GM12873 (cell line): Measurements from ENCODE around the gene RAPGEF2.
A peak's percentile ranks its signal among the peaks of the same experiment; 100 is the strongest.

Experiments used
- TF ChIP-seq, protein P1 (sequence below): IDR thresholded peaks from 2 replicates; pipeline ENCODE4 v1.5.1; 2012; ENCODE audit warnings: low read depth, mild to moderate bottlenecking, moderate library complexity, low read length, control low read depth; ENCODE audit not compliant: insufficient read depth; ENCODE audit errors: missing control alignments

Gene RAPGEF2

DNA sequence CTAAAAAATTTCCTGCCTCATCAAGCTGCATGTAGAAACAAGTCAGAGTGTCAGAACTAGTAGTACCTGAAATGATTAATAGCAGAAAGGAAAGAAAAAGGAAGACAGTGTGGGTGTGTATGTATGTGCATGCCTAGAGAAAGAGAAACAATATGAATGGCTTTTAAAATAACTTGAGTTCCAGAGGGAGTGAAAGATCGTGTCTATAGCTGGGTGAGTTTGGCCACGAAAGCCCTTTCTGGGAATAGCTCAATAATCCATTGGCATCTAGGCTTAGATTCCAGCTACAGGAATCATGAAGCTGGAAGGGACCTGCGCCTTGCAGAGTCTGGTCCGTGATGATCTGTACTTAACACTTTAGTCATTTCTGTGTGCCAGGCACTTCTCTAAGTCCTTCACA is 195.6 kb downstream of the RAPGEF2 start:
- TF ChIP-seq, protein P1, sequence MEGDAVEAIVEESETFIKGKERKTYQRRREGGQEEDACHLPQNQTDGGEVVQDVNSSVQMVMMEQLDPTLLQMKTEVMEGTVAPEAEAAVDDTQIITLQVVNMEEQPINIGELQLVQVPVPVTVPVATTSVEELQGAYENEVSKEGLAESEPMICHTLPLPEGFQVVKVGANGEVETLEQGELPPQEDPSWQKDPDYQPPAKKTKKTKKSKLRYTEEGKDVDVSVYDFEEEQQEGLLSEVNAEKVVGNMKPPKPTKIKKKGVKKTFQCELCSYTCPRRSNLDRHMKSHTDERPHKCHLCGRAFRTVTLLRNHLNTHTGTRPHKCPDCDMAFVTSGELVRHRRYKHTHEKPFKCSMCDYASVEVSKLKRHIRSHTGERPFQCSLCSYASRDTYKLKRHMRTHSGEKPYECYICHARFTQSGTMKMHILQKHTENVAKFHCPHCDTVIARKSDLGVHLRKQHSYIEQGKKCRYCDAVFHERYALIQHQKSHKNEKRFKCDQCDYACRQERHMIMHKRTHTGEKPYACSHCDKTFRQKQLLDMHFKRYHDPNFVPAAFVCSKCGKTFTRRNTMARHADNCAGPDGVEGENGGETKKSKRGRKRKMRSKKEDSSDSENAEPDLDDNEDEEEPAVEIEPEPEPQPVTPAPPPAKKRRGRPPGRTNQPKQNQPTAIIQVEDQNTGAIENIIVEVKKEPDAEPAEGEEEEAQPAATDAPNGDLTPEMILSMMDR, result no peak

- TF ChIP-seq, protein P1, result no peak
These were observed 200.6 kb downstream of the RAPGEF2 start for GRCh38 chr4:159303435-159303834.

DNA sequence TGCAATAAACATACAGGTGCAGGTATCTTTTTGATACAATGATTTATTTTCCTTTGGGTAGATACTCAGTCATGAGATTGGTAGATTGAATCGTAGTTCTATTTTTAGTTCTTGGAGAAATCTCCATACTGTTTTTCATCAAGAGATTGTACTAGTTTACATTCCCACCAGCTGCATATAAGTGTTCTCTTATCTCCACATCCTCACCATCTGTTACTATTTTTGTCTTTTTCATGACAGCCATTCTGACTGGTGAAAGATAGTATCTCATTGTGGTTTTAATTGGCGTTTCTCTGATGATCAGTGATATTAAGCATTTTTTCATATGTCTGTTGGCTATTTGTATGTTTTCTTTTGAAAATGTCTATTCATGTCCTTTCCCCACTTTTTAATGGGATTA is 202.2 kb downstream of the RAPGEF2 start:
- TF ChIP-seq, protein P1, result no peak

DNA sequence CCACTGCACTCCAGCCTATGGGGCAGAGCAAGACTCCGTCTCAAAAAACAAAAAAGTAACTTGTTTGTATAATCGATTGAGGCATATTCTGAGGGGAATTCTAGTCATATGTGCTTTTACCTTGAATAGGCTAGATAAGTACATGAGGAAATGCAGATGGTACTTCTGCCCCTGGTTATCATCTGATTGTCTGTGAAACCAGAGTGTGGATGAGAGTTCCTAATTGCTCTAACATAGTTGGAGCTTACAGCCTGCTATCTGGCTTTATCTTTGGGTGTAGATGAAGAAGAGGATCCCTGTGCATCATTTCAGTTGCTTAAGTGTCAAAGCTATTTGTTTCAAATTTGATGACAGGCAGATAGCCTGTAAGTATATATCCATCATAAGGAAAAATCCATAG is 205.1 kb downstream of the RAPGEF2 start:
- TF ChIP-seq, protein P1, result no peak

DNA sequence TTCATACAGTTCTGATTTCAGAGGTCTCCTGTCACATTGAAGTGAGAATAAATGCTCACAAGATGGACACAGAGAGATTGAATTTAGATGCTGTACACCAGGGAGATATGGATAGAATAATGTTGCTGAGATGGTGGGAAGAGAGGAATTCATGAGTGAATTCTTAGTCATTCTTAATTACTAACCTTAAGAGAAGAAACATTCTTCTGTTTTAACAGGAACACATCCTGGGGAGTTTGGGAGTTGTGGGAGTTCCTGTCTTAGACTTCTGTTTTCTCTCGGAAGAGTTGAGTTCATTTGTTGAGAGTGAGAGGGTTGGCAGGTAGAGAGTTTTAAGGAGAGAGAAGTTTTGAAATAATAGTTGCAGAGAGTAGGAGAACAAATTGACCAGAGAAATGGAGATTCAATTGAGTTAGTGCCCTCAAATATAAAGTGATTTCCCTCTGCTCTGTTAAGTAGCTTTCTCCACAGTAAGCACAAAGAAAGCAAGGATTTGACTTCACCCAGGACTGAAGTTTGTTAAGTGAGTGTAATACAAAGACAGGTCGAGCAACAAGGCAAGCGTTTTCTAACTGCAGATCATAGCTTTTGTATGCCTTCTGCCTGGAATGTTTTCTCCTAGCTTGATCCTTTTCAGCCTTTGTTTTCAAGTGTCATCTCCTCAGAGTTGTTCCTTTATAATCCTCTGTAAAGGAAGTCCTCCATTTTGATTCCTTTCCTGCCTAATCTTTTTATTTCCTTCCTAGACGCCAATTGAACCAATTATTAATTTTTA is 205.9 kb downstream of the RAPGEF2 start:
- TF ChIP-seq, protein P1, result no peak

- TF ChIP-seq, protein P1, result no peak
These were observed 209.4 kb downstream of the RAPGEF2 start for GRCh38 chr4:159312236-159312635.

DNA sequence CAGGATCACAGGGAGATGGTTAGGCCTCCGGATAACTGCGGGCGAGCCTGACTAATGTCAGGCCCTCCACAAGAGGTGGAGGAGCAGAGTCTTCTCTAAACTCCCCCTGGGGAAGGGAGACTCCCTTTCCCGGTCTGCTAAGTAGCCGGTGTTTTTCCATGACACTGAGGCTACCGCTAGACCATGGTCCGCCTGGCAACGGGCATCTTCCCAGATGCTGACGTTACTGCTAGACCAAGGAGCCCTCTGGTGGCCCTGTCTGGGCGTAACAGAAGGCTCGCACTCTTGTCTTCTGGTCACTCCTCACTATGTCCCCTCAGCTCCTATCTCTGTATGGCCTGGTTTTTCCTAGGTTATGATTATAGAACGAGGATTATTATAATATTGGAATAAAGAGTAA is 213.0 kb downstream of the RAPGEF2 start:
- TF ChIP-seq, protein P1, result peak; percentile 13
